Gastroesophageal sphincter (tissue), 3 donors: Measurements from ENCODE around the gene FARSA.

Experiments used
- CTCF ChIP-seq, 4 experiments: fragments of 200-600 bp in 2 of 4; fragments of 450-650 bp in 2 of 4; sonication (generic) in 1 of 4; IDR thresholded peaks; one replicate each; pipeline ENCODE4 v1.5.1; 2017 to 2019; ENCODE audit warnings: antibody characterized with exemption in 4 of 4, mild to moderate bottlenecking in 2 of 4, moderate library complexity in 2 of 4
- POLR2A ChIP-seq, 2 donors: fragments of 450-650 bp; IDR thresholded peaks; one replicate each; pipeline ENCODE4 v1.6.1; 2017; ENCODE audit warnings: antibody characterized with exemption in 2 of 2, mild to moderate bottlenecking in 2 of 2, moderate library complexity in 1 of 2

GRCh38 chr19:12886651-12886968 is 46.9 kb downstream of the FARSA start:
- TF ChIP-seq POLR2A (IDR thresholded peaks at IDR 0.05) (no peak), CTCF (IDR thresholded peaks at IDR 0.05) (no peak)
